Skeletal muscle tissue (tissue), 4 donors: ENCODE measurements around the gene TNIP1. TPM values are rescaled to one million over a fixed set of nuclear protein-coding genes. Genes with fewer than 3 reads are reported as not detected.

Experiments used
- H3K27ac ChIP-seq: one replicate; pipeline ENCODE4 v1.7.0; 2013; ENCODE audit warnings: mild to moderate bottlenecking, low read depth, low read length, inconsistent platforms
- H3K27me3 ChIP-seq, 3 donors: one replicate each; pipeline ENCODE4 v1.7.0; 2013; ENCODE audit warnings: low read length in 3 of 3; ENCODE audit not compliant: control insufficient read depth in 3 of 3, insufficient read depth in 3 of 3
- H3K36me3 ChIP-seq, 3 donors: one replicate each; pipeline ENCODE4 v1.7.0; 2013; ENCODE audit warnings: low read length in 3 of 3; ENCODE audit not compliant: control insufficient read depth in 3 of 3, insufficient read depth in 3 of 3
- H3K4me1 ChIP-seq, 3 donors: one replicate each; pipeline ENCODE4 v1.7.0; 2013; ENCODE audit warnings: low read length in 3 of 3, mild to moderate bottlenecking in 3 of 3; ENCODE audit not compliant: control insufficient read depth in 3 of 3, insufficient read depth in 3 of 3
- H3K4me3 ChIP-seq, 3 donors: one replicate each; pipeline ENCODE4 v1.7.0; 2013; ENCODE audit warnings: low read length in 3 of 3
- H3K9ac ChIP-seq, 3 donors: one replicate each; pipeline ENCODE4 v1.7.0; 2013; ENCODE audit warnings: low read length in 3 of 3, mild to moderate bottlenecking in 3 of 3, moderate library complexity in 2 of 3, low read depth in 1 of 3
- H3K9me3 ChIP-seq, 3 donors: one replicate each; pipeline ENCODE4 v1.7.0; 2013; ENCODE audit warnings: low read length in 3 of 3; ENCODE audit not compliant: control insufficient read depth in 3 of 3
- total RNA-seq: library from RNA; depleted of rRNA; stranded (reverse); fragments of >200 nt; gene quantifications from one replicate; pipeline ENCODE4 v1.2.3, GENCODE V29; 2014
- donor health status: Osteomylitis.

The TNIP1 gene
- total RNA-seq, 1 donor from 2014 or later, result 42.8 TPM

GRCh38 chr5:151068433-151069197 is 12.2 kb downstream of the TNIP1 start:
- Histone ChIP-seq H3K9ac (peak overlapping the region; percentile 52 to 71 (median 57)), H3K4me3 (peak overlapping the region in 2 of 3 donors; percentile 49 to 63), H3K9me3 (no peaks in the 10 kb centered on the region), H3K36me3 (peaks cover 3 to 10% (median 8%) of the 10 kb centered on the region in 3 donors), H3K4me1 (peaks cover 74 to 88% (median 75%) of the 10 kb centered on the region in 3 donors), H3K27ac (peak overlapping the region; percentile 76), H3K27me3 (no peaks in the 10 kb centered on the region)

- Histone ChIP-seq H3K4me3 (peak overlapping the region in 2 of 3 donors; percentile 49 to 63), H3K27me3 (no peaks in the 10 kb centered on the region), H3K36me3 (peaks cover 5 to 12% (median 11%) of the 10 kb centered on the region in 3 donors), H3K9ac (peak overlapping the region; percentile 52 to 71 (median 57)), H3K27ac (peak overlapping the region; percentile 76), H3K9me3 (no peaks in the 10 kb centered on the region), H3K4me1 (peaks cover 82 to 95% (median 83%) of the 10 kb centered on the region in 3 donors)
These were observed 13.0 kb downstream of the TNIP1 start for GRCh38 chr5:151067632-151068432.

- H3K9me3 ChIP-seq, result no peaks in the 10 kb centered on the region
- H3K27ac ChIP-seq, result peak overlapping the region; percentile 76
- peak overlapping the region in 2 of 3 donors; percentile 33 to 50 for H3K9ac ChIP-seq
- peaks cover 10 to 21% (median 18%) of the 10 kb centered on the region in 3 donors for H3K36me3 ChIP-seq
- H3K27me3 ChIP-seq, result no peaks in the 10 kb centered on the region
- peaks cover 84 to 95% (median 86%) of the 10 kb centered on the region in 3 donors for H3K4me1 ChIP-seq
- no peak overlapping the region for H3K4me3 ChIP-seq
These were observed 13.9 kb downstream of the TNIP1 start for GRCh38 chr5:151066920-151067319.

- peak overlapping the region; percentile 33 for H3K27ac ChIP-seq
- H3K4me1 ChIP-seq, result peaks cover 79 to 92% (median 89%) of the 10 kb centered on the region in 3 donors
- no peaks in the 10 kb centered on the region for H3K9me3 ChIP-seq
- no peak overlapping the region for H3K9ac ChIP-seq
- H3K27me3 ChIP-seq, result no peaks in the 10 kb centered on the region
- H3K36me3 ChIP-seq, result peaks cover 19 to 30% (median 29%) of the 10 kb centered on the region in 3 donors
- H3K4me3 ChIP-seq, result no peak overlapping the region
These were observed 15.2 kb downstream of the TNIP1 start for GRCh38 chr5:151065609-151066008.

GRCh38 chr5:151064916-151065499 is 15.8 kb downstream of the TNIP1 start:
- H3K27ac ChIP-seq, result peak overlapping the region; percentile 93
- no peaks in the 10 kb centered on the region for H3K27me3 ChIP-seq
- H3K9ac ChIP-seq, result peak overlapping the region in 1 of 3 donors; percentile 51
- peaks cover 80 to 92% (median 90%) of the 10 kb centered on the region in 3 donors for H3K4me1 ChIP-seq
- no peaks in the 10 kb centered on the region for H3K9me3 ChIP-seq
- H3K4me3 ChIP-seq, result no peak overlapping the region
- peaks cover 22 to 34% (median 32%) of the 10 kb centered on the region in 3 donors for H3K36me3 ChIP-seq

GRCh38 chr5:151063142-151063989 is 17.5 kb downstream of the TNIP1 start:
- Histone ChIP-seq H3K27ac (peak overlapping the region; percentile 93), H3K9me3 (no peaks in the 10 kb centered on the region), H3K4me1 (peaks cover 81 to 92% (median 90%) of the 10 kb centered on the region in 3 donors), H3K27me3 (no peaks in the 10 kb centered on the region), H3K36me3 (peaks cover 32 to 45% (median 42%) of the 10 kb centered on the region in 3 donors), H3K4me3 (peak overlapping the region in 2 of 3 donors; percentile 44 to 66), H3K9ac (peak overlapping the region; percentile 39 to 76 (median 54))

GRCh38 chr5:151062405-151063141 is 18.3 kb downstream of the TNIP1 start:
- H3K4me3 ChIP-seq, result peak overlapping the region in 2 of 3 donors; percentile 44 to 66
- H3K9me3 ChIP-seq, result no peaks in the 10 kb centered on the region
- peaks cover 74 to 86% (median 85%) of the 10 kb centered on the region in 3 donors for H3K4me1 ChIP-seq
- H3K27me3 ChIP-seq, result no peaks in the 10 kb centered on the region
- H3K9ac ChIP-seq, result peak overlapping the region; percentile 28 to 76 (median 48)
- H3K36me3 ChIP-seq, result peaks cover 38 to 49% (median 47%) of the 10 kb centered on the region in 3 donors
- peak overlapping the region; percentile 93 for H3K27ac ChIP-seq

- Histone ChIP-seq H3K36me3 (peaks cover 52 to 58% (median 57%) of the 10 kb centered on the region in 3 donors), H3K9me3 (no peaks in the 10 kb centered on the region), H3K9ac (no peak overlapping the region), H3K27me3 (no peaks in the 10 kb centered on the region), H3K4me3 (peak overlapping the region in 1 of 3 donors; percentile 7), H3K27ac (peak overlapping the region; percentile 74), H3K4me1 (peaks cover 57 to 68% (median 66%) of the 10 kb centered on the region in 3 donors)
These were observed 20.1 kb downstream of the TNIP1 start for GRCh38 chr5:151060742-151061141.
